NCI-H146 (cell line): Measurements from ENCODE around the gene GEMIN7.

Source experiments
- DNase-seq: peaks from one replicate; lab custom pipeline; 2025; lab: John Stamatoyannopoulos, UW

GEMIN7 gene

DNA sequence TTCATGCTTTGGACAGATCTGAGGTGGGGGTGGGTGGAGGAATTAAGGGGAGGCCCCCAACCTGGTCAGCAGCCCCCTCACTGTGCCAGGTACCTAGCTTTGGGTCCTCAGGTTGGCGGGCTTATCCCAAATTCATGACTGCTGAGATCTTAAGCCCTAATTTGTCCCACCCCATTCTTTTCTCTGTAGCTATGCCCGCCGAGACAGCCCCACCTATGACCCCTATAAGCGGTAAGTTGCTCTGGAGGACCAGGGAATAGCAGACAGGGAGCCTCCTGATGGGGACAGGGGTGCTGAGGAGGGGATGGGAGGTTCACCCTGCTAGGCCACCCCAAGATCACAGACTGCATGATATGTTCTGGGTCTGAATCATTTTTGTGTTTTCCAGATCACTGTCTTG lies 17.1 kb upstream of the GEMIN7 start:
- DNase-seq: no peak

DNA sequence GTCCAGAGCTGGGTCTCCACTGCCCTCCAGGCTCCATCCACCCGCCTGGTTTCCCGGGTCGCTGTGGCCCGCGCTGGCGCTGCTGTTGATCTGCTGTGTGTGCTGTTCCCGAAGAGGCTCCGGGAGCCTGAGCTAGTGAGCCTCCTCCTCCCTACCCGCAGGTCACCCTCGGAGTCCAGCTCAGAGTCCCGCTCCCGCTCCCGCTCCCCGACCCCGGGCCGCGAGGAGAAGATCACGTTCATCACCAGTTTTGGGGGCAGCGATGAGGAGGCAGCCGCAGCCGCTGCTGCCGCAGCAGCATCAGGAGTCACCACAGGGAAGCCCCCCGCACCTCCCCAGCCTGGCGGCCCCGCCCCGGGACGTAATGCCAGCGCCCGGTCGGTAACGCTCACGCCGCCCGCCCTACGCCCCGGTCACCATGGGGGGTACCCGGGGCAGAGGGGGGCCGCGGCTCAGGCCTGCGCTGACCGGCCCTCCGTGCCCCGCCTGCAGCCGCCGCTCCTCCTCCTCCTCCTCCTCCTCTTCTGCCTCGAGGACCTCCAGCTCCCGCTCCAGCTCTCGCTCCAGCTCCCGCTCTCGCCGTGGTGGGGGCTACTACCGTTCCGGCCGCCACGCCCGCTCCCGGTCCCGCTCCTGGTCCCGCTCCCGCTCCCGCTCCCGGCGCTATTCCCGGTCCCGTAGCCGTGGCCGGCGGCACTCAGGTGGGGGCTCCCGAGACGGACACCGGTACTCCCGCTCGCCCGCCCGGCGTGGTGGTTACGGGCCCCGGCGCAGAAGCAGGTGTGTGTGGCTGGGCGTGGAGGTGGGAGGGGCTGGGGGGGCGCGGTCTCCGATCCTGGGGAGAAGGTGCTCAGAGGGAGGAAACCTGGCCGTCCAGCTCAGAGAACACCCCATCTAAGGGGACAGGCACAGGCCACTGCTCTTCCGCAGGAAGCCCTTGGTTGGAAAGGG lies 14.9 kb upstream of the GEMIN7 start:
- DNase-seq: no peak

DNA sequence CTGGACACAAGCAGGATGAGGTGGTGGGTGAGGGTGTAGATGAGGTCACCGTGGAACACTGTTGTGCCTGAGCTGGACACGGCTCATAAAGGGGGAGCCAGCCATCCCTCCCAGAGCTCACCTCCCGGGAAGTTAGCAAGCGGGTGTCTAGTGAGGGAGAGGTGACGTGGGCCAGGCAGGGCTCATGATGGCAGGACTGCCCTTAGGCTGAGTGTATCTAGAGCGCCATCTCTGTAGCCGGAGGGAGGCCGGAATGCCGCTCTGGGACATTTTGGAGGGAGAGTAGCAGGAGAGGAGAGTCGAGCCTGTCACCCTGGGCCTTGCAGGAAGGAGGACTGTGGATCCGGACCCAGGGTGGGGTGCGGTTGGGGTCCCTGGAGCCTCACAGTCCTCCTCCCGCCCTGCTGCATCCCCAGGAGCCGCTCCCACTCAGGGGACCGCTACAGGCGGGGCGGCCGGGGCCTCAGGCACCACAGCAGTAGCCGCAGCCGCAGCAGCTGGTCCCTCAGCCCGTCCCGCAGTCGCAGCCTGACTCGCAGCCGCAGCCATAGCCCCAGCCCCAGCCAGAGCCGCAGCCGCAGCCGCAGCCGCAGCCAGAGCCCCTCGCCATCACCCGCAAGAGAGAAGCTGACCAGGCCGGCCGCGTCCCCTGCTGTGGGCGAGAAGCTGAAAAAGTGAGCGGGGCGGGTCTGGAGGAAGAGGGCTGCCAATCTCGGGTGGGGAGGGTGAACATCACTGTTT lies 12.0 kb upstream of the GEMIN7 start:
- DNase-seq: no peak

DNA sequence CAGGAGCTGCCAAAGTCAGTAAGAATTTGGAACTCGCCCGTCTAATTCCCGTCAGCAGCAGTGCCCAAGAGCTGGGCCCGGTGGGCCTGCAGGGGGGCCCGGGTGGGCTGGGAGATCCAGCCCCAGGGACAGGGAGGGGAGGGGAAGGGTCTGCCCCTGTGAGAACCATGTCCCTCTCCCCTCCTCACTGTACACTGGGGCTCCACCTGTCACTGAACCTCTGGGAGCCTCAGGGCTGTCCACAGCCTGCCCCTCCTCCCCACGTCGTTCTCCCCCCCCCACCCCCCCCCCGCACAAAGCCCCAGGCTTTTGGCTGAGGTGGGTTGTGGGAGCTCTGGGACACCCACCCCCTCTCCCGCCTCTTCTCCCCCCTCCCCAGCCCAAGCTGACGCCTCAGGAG lies 11.0 kb upstream of the GEMIN7 start:
- DNase-seq: no peak

DNA sequence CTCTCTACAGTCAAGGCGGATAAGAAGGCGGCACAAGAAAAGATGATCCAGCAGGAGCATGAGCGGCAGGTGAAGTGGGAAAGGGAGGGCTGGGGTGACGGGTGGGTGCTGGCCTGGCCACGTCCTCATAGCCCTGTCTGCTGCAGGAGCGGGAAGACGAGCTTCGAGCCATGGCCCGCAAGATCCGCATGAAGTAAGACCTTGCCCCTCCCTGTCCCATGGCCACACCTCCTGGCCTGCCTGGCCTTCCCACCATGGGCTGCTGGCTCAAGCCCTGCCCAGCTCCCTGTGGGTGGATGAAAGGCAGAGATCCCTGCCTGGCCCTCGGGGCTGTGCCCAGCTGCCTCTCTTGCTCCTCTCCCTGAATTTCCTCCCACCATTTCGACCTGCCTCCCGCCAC lies 10.0 kb upstream of the GEMIN7 start:
- DNase-seq: no peak

DNA sequence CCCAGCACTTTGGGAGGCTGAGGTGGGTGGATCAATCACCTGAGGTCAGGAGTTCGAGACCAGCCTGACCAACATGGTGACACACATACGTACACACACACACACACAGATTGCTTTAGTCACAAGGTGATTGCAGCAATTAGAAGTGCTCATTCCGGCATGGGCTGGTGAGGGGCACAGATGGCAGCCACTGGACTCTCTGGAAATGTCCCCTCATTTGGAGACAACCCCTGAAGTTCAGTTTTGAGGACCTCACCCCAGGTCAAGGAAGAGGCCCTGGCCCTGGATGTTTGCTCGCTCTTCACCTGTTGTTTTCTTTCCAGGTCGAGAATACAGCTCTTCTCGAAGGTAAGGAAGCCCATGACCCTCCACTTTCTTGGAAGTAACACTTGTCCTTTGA lies 8.8 kb upstream of the GEMIN7 start:
- DNase-seq: no peak

DNA sequence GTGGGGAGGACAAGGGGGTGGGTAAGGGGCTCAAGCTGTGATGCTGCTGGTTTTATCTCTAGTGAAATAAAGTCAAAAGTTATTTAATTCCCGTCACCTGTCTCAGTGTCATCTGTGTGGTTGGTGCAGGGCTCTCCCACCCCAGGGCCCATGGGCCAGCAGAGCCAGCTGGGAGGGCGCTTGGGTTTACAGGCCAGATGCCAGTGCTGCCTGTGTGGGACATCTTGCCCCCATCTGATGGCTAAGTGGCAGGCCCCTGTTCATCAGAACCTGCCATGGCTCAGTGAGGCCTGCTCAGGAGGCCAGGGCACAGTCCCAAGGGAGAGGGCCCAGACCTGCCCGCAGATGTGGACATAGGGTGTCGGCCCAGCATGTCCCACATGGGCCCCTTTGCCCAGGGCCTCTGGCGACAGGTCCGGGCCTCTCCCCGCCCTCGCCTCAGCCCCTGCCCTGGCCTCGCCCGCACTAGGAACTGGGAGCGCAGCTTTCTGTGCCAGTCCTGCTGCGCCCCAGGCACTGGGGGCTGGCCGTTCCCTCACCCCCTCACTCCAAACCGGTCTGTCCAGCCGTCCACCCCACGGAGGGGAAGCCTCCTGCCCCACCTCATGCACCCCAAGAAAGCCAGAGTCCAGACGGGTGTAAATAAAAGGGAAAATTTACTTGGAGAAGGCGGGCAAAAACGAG lies 8.1 kb upstream of the GEMIN7 start:
- DNase-seq: no peak

DNA sequence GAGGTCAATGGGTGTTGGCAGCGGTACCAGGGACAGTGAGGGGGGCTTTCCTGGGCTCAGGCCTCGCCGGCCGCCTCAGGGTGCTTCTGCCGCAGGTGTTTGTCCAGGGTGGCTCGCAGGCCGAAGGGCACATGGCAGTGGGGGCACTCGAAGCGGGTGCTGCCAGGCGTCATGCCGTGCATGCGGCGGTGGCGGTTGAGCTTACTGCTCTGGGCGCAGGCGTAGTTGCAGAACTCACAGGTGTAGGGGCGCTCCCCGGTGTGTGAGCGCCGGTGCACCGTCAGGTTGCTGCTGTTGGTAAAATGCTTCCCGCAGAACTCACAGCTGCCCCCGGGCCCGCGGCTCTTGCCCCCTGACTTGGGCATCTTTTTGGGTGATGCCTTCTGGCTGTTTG lies 7.5 kb upstream of the GEMIN7 start:
- DNase-seq: no peak

DNA sequence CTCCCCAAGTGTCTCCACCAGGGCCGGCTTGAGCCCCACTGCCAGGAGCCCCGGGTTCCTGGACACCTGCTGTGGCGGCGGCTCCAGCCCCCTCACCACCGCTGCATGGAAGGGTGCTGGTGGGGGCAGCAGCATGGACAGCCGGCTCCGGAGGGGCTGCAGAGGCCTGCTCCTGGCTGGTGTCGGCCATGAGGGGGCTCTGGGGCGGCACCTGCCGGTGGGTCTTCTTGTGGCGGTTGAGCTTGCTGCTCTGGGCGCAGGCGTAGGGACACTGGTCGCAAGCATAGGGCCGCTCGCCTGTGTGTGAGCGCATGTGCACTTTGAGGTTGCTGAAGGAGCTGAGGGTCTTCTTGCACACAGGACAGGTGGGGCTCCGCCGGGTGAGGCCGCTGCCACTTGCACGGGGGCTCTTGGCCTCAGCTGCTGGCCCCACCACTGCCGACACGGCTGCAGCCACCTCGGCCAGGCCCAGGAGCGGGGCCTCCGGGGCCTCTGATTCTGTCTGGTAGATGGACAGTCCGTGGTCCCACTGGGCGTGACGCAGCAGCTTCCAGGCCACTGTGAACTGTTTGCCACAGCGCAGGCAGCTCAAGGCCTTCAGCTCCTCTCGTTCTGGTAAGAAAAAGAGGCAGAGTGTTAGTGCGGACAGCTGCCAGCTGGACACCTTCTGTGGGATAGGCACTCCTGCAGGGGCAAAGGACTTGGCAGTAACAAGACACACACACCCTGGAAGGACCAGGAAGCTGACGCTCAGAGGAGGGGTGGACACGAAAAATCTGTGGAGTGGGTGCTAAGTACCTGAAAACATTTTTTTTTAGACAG lies 6.9 kb upstream of the GEMIN7 start:
- no peak for DNase-seq

DNA sequence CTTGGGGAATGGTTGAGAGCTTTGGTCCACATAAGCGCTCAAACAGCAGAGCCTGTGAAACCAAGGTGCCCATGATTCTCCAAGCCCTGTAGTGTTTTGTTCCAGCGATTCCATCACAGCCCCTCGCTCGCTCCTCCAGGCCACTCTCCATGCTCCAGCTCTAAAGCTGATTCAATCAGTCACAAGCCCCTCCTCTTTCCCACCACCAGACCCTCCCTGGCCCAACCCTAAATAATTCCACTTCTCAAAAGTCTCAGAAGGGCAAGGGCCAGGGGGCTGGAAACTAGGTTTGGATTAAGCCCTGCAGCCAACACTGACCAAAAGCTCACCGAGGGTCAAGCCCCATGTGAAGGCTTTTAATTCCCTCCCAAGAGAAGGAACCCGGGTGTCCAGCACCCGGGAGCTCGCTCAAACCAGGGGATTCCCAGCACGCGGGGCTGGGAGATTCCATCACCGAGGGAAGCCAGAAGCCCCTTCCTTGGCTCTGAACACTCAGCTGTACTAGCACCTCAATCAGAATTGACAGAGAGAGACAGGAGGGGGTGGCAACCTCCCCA lies 4.2 kb upstream of the GEMIN7 start:
- DNase-seq: no peak

DNA sequence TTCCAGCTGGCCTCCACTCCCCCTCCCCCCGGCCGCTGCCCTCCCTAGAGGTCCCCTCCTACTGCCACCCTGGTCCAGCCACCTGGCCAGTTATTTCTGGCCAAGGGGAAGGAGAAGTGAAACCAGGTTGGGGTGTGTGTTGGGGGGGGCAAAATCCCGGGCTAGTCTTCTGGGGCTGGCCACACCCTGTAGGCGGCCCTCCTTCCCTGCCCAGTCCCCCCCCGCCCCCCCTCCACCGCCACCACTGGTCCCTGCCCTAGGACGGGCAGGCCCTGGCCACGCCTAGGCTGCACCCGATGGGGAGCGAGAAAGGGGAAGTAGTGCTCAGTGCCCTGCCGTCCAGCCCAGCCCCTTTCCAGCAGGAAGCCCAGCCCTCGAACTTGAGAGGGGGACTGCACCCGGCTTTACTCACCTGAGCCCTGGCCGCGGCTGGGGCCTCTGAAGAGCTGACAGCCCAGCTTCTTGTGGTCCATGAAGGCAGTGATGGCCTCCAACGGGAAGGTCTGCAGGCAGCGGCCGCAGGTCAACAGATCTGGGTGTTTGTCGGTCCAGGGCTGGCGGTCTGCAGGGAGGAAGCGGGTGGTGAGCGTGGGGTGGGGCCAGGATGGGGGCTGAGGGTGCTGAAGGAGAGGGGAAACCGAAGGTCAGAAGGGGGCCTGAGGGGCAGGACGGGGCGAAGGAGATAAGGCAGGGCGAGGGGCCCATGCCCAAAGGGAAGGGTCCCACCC lies 3.6 kb upstream of the GEMIN7 start:
- DNase-seq: peak; percentile 77

DNA sequence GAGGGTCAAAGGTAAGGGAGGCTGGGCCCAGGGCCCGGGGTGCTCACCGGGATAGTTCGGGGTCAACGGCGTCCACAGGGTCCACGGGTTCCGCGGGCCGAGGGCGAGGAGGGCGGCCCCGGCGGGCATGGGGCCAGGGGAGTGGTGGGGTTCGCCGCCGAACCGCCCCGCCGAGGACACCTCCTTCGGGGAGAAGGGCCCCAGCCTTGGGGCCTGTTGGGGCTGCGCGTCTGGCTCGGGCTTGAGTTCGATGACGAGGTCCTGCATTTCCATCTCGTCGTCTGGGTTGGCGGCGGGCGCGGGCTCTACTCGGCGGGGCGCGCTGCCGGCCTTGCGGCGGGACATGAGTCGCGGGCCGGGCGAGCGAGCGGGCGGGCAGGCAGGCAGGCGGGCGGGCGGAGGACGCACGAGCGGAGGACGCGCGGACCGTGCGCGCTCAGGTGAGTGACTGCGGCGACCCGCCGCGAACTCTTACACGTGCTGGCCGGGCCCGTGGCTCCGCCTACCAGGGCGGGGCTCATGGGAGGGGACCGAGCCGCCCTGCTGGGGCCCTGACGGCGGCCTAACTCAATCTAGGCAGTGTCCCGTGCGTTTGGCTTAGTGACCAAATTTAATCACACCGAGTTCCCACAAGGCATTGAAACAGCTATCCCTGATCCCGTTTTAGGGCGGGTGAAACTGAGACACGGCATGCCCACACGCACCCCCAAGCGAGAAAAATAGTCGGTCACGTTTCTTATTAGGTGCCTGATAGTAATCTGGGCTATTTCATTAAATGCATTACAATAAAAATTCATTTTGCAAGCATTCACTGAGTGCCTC lies 2.8 kb upstream of the GEMIN7 start, which contains the start of gene ZNF296:
Gene ZNF296 (minus strand): TSS at position 450 of the 822 bp plus-strand sequence. CDS start 105 bp downstream, at position 345.
- peak; percentile 91 for DNase-seq

DNA sequence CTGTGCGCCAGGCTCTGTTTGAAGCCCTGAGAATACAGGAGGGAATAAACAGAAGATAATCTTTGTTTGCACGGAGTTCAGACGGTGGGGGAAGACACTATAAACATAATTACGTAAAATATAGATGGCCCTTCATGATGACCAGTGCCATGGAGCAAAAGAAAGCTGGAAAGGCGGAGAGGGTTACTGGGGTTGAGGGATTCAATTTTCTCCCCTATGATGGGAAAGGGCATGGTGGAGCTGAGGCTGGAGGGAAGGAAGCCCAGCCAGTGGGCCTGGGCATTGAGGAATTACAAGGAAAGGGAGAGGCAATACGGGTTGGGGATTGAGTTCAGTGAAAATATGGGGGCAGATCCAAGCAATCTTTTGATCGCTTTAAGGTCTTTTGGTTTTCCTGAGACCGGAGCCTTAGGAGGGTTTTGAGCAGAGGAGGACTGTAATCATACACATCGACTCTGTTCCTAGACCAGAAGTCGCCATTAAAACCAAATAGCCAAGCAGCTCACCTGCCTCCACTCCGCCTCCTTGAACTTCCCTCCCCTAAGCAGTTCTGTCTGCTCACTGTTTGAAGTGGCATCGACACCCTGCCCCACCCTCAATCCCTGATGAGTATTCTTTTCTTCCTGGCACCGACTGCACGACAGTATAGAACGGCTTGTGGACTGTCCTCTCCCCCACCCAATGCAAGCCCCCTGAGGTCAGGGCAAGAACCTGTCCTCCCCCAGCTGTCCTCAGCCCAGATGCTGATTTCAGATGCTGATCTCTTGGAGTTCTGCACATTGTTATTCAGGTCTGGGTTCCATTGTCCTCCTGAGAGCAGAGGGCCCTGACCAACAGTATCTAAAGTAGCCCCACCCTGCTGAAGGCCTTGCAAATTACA lies 2.0 kb upstream of the GEMIN7 start:
- DNase-seq: no peak

DNA sequence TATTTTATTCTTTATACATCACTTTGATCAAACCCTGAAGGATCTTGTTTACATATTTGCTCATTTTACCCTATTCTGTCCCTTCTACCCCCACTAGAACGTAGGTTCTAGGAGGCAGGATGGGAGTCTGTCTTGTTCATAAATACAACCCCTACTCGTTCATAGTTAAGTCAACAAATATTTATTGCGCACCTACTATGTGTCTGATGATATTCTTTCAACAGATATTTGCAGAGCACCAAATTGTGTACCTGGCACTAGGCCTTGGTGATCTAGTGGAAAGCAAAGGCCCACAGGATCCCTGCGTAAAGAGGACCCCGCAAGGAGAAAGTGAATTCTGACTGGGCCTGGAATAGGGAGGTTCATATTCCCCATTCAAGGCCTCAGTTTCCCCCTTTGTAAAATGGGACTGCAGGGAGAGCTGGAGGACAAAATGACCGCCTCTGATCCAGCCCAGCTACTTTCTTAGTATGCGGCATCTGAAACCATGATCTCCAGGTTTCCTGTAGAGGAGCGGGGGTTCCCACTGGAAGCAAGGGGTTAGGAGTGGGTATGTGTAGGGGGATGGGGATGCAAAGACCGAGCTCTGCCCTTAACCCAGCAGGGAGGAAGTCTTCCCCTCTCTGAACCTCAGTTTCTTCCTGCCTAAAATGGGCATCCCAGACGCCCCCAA lies 534 bp upstream of the GEMIN7 start:
- no peak for DNase-seq

DNA sequence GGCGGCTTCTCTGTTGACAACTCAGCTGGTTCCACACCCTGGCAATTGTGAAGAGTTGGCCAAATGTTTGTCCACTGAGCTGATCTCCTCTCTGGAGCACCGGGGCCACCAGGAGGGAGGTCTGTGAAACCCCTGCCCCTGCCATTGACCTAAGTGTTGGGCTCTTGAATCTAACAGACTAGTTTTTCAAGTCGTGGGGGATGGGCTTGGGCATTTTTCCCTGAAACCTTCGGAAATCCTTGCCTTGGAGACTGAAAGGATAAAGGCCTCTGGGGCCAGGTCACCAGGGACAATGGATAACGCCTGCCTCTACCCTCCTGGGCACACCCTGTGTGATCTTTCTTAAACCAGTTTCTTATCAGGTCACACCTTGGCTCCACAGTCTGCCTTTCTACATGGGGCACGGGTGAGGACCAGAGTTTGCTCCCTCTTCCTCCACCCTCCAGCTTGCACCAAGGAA lies 881 bp downstream of the GEMIN7 start:
- no peak for DNase-seq

DNA sequence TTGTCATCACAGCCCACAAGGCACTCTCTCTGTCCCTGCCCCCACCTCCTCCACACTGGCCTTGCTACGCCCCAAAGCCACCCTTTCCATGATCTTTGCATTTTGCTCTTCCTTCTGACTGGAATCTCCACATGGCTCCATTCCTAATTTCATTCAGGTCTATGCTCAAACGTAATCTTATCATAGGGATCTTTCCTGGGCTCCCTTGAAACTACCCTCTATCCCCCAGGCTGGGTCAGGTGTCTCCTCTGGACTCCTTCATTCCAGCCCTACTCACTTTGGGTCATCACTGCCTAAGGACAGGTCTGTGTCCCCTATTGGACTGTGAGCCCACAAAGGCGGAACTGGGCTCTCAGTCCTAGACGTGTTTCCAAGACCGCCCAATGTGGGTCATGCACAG lies 3.1 kb downstream of the GEMIN7 start:
- DNase-seq: no peak

DNA sequence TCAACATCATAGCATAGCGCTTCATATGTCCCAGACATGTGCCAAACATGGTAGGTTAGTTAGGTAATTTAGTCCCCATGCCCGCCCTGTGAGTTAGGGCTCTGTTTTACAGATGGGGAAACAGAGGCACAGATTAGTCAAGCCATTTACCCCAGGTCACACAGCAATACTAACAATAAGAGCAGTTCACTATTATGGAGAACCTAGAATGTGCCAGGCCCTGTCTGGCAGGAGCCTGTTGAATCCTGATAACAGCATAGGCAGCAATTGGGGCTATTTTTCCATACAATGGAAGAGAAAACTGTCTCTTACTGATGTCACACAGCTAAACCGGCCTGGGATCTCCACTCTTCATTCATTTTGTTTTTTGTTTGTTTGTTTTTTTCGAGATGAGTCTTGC lies 7.4 kb downstream of the GEMIN7 start:
- no peak for DNase-seq

DNA sequence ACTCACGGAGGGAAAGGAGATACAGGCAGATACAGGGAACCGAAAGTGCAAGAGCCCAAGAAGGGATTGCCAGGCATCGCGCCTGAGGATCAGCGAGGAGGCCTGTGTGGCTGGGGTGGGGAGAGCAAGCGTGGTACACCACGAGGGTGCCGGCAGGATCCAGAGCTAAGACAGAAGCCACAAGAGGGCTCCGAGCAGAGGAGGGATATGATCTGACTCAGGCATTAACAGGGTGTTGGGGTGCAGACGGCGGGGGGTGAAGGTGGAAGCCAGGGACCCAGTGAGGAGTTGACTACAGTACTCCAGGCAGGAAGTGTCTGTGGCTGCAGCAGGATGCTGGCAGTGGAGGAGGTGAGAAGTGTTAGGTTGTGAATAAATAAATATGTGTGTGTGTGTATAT lies 8.5 kb downstream of the GEMIN7 start:
- DNase-seq: no peak
